Hindlimb muscle (tissue), 1 donor: ENCODE data around the gene CPEB1. TPM values are rescaled to one million over a fixed set of nuclear protein-coding genes. Genes with fewer than 3 reads are reported as not detected.
"Not testable (repeated sequence)": the region's sequence is repeated elsewhere in the genome, so short reads cannot be mapped to it uniquely, and the experiment has no call there.

ENCODE experiments used
- DNase-seq: peaks from one replicate; pipeline ENCODE4 v3.0.0-alpha.2; 2013
- polyA plus RNA-seq: library from polyadenylated mRNA; unstranded; fragments of 120-200 nt; gene quantifications from one replicate; pipeline ENCODE4 v1.2.1, GENCODE V29; 2013; ENCODE audit not compliant: insufficient read length

CPEB1 gene
- polyA plus RNA-seq, 1 donor = 0.41 TPM

DNA sequence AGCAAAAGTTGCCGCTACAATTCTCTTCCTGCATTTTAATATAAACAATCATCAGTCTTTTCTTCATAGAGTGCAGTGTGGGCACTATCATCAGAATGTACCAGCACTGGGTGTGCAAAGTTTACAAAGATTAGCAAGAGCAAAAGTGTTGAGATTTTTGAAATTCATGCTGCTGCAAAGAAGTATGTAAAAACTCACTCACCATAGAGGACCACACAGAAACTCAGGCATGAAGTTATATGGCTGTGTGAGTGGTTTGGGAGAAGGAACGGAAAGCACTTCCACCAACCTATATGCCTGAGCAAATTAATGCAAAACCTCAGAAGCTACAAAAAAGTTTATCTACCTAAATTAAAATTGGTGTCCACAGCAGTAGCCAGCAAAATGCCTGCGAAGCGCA lies 139.5 kb downstream of the CPEB1 start:
- DNase-seq = not testable (repeated sequence)

DNA sequence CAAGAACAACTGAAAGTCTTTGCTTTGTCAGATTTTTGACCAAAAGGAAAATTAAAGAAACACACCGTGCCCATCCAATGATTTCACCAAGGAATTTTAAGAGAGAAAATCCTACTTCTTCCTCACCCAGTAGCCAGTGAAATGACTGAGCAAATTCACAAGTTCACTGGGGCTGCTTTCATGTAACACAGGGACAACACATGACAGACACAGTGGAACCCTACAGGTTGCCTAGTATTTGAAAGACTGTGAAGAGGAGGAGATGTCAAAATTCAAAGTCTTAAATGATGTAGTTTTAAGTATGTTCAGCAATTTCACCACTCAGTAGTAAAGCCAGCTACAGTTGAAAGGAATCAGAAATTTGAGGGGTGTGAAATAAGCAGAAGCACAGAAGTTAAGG lies 140.1 kb downstream of the CPEB1 start:
- not testable (repeated sequence) for DNase-seq

DNA sequence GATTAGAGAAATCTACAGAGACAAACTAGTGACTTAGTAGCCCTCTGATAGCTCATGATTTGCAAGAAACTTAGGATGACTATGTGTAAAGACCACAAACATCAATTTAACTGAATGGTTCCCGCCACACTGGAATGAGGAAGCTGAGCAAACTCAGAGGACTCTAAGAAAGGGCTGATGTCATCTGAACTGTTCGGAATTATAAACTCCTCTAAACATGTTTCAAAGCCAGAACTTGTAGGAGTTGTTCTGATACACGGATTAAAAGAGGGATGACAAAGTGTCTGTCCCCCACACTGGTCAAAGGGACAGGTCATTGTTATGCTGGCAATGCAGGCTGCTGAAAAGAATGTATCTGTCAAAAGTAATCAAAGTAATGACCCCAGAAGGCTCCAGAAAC lies 141.3 kb downstream of the CPEB1 start:
- not testable (repeated sequence) for DNase-seq

DNA sequence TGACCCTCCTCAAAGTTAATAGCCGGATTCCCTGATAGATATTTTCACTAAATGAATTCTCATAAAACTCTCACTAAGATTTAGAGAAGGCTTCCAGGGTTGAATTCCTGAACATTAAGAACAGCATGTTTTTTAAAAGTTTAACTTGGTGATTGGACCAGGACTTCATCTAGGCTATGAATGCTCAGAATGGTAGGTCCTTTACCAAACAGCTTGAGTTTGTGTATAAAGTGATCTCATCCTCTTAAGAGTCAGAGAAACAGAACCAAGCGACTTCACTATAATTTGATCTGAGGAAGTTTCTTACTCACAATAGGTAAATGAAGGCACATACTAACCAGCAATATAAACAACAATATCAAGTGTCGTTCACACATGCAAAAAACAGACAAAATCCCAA lies 143.1 kb downstream of the CPEB1 start:
- DNase-seq = not testable (repeated sequence)

DNA sequence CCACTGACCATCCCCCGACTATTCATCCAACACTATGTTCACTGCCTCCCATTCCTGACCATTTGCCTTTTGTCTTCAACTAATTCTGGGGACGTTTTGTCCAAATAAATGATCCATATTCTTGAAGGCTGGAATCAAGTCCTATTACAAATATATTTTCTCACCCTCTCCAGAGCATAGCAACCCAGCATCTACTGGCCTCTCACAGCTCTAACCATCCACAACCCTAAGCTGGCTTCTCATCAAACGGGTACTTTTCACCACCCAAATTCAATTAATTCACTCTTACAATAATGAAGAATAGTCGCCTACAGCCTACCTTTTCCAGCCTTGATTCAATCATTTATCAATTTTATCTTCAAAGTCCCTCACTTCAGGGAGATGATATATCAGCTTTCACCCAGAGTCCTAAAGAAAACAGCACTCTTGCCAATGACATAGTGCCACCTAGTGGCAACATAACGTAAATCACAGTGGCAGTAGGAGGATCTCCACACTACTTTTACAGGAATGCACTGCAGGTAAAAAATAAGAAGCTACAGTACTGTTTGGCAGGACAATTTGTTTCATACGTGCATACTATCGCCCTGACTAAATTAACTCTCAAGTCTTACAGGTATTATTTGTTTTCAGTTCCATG lies 144.3 kb downstream of the CPEB1 start:
- DNase-seq = not testable (repeated sequence)

DNA sequence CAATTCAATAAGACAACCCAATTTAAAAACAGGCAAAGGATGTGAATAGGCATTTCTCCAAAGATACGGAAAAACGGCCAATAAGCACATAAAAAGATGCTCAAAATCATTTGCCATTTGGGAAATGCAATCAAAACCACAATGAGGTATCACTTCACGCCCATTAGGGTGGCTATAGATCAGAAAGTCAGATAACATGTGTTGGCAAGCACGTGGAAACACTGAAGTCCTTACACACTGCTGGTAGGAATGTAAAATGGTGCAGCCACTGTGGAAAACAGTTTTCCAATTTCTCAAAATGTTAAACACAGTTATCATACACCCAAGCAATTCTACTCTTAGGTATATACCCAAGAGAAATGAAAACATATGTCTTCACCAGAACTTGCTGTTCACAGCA lies 146.4 kb downstream of the CPEB1 start:
- not testable (repeated sequence) for DNase-seq

DNA sequence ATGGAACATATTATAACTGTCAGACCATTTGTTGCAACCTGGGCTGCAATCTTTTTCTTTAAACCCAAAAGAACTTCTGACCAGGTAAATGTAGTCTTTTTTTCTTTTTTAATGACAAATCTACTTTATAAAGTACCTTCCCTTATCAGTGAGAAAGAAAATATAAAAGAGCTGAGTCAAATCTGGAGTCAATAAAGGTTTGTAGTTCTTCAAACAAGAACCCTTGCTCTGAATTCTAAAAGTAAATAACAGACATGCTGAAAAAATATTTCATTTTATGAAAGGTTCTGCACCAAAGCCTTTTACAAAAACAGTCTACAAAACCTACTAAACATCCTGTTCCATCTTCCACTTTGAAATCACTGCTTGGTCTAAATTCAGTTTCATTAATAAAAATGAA lies 149.2 kb downstream of the CPEB1 start:
- not testable (repeated sequence) for DNase-seq

Other genes starting within 250 kb of the CPEB1 start
- gene GOLGA6L9, start 217.5 kb downstream of the CPEB1 start, polyA plus RNA-seq = 2.7 TPM
- 2,706 TPM for gene RPS17, start 106.9 kb downstream of the CPEB1 start, polyA plus RNA-seq
- 0.59 TPM for gene AP3B2, start 62.5 kb upstream of the CPEB1 start, polyA plus RNA-seq
- gene FSD2, start 158.7 kb upstream of the CPEB1 start, polyA plus RNA-seq = 44.5 TPM
- gene WHAMM, start 162.3 kb upstream of the CPEB1 start, polyA plus RNA-seq = 10.8 TPM